A673 (cell line): ENCODE results near the gene TAX1BP3.

Source experiments
- CTCF ChIP-seq: fragments of 300-800, 200-600 bp; sonication (generic); conservative IDR thresholded peaks from 2 replicates; pipeline ENCODE4 v1.5.1; 2017; ENCODE audit warnings: low read depth, mild to moderate bottlenecking, antibody characterized with exemption, low read length, moderate library complexity, mixed read lengths
- EZH2 ChIP-seq: fragments of 200-600 bp; sonication (generic); IDR thresholded peaks from 2 replicates; pipeline ENCODE4 v1.6.1; 2017; ENCODE audit warnings: borderline replicate concordance, low read depth, mild to moderate bottlenecking, mixed read lengths, antibody characterized with exemption, low read length; ENCODE audit not compliant: poor library complexity, severe bottlenecking

- TF ChIP-seq EZH2 (no peak), CTCF (no peak)
Measured at GRCh38 chr17:3613124-3613523, 55.3 kb downstream of the TAX1BP3 start.
